ENCODE measurements around the gene MAP1A.

Gene MAP1A

GRCh38 chr15:43498990-43499389, 18.4 kb upstream of the MAP1A start:
- TF ChIP-seq GATA2 (IDR thresholded peaks at IDR 0.05; ENCODE audit: low read depth, low read length) (no peak), GATA3 (IDR thresholded peaks at IDR 0.05; ENCODE audit: low read depth, low read length) (no peak)

GRCh38 chr15:43499635-43500034, 17.8 kb upstream of the MAP1A start:
- TF ChIP-seq GATA3 (IDR thresholded peaks at IDR 0.05; ENCODE audit: low read depth, low read length) (no peak), GATA2 (IDR thresholded peaks at IDR 0.05; ENCODE audit: low read depth, low read length) (no peak)

GRCh38 chr15:43505738-43506137, 11.7 kb upstream of the MAP1A start:
- TF ChIP-seq GATA2 (IDR thresholded peaks at IDR 0.05; ENCODE audit: low read depth, low read length) (no peak), GATA3 (IDR thresholded peaks at IDR 0.05; ENCODE audit: low read depth, low read length) (no peak)

GRCh38 chr15:43508421-43508820, 9.0 kb upstream of the MAP1A start:
- TF ChIP-seq GATA2 (IDR thresholded peaks at IDR 0.05; ENCODE audit: low read depth, low read length) = no peak
- TF ChIP-seq GATA3 (IDR thresholded peaks at IDR 0.05; ENCODE audit: low read depth, low read length) = no peak

- TF ChIP-seq GATA3 (IDR thresholded peaks at IDR 0.05; ENCODE audit: low read depth, low read length) = no peak
Observed at GRCh38 chr15:43508991-43509659, 8.3 kb upstream of the MAP1A start.

GRCh38 chr15:43509660-43510199, 7.7 kb upstream of the MAP1A start:
- TF ChIP-seq GATA2 (IDR thresholded peaks at IDR 0.05; ENCODE audit: low read depth, low read length) (no peak), GATA3 (IDR thresholded peaks at IDR 0.05; ENCODE audit: low read depth, low read length) (no peak)

- TF ChIP-seq GATA3 (IDR thresholded peaks at IDR 0.05; ENCODE audit: low read depth, low read length) = no peak; the same call in 1 of the 2 replicates
- peak; percentile 93 for TF ChIP-seq GATA2 (IDR thresholded peaks at IDR 0.05; ENCODE audit: low read depth, low read length)
Observed at GRCh38 chr15:43510200-43511011, 7.0 kb upstream of the MAP1A start.

- TF ChIP-seq GATA3 (IDR thresholded peaks at IDR 0.05; ENCODE audit: low read depth, low read length) = no peak
- TF ChIP-seq GATA2 (IDR thresholded peaks at IDR 0.05; ENCODE audit: low read depth, low read length) = no peak
Observed at GRCh38 chr15:43511012-43511885, 6.2 kb upstream of the MAP1A start.

- no peak for TF ChIP-seq GATA2 (IDR thresholded peaks at IDR 0.05; ENCODE audit: low read depth, low read length)
- no peak for TF ChIP-seq GATA3 (IDR thresholded peaks at IDR 0.05; ENCODE audit: low read depth, low read length)
Observed at GRCh38 chr15:43513550-43513949, 3.9 kb upstream of the MAP1A start.

GRCh38 chr15:43514241-43515057, 3.0 kb upstream of the MAP1A start:
- no peak for TF ChIP-seq GATA2 (IDR thresholded peaks at IDR 0.05; ENCODE audit: low read depth, low read length)
- no peak for TF ChIP-seq GATA3 (IDR thresholded peaks at IDR 0.05; ENCODE audit: low read depth, low read length)

- TF ChIP-seq GATA3 (IDR thresholded peaks at IDR 0.05; ENCODE audit: low read depth, low read length) (no peak), GATA2 (IDR thresholded peaks at IDR 0.05; ENCODE audit: low read depth, low read length) (no peak)
Observed at GRCh38 chr15:43515741-43516140, 1.7 kb upstream of the MAP1A start.

GRCh38 chr15:43516185-43516584, 1.2 kb upstream of the MAP1A start:
- TF ChIP-seq GATA2 (IDR thresholded peaks at IDR 0.05; ENCODE audit: low read depth, low read length) (no peak), GATA3 (IDR thresholded peaks at IDR 0.05; ENCODE audit: low read depth, low read length) (no peak)

- TF ChIP-seq GATA2 (IDR thresholded peaks at IDR 0.05; ENCODE audit: low read depth, low read length) (no peak), GATA3 (IDR thresholded peaks at IDR 0.05; ENCODE audit: low read depth, low read length) (no peak)
Observed at GRCh38 chr15:43516801-43517353, 531 bp upstream of the MAP1A start.

All from SH-SY5Y (cell line).